B cell (primary cell): ENCODE results near the gene NPAS3. TPM values are rescaled to one million over a fixed set of nuclear protein-coding genes. Genes with fewer than 3 reads are reported as not detected.

Experiments used
- ATAC-seq: fragments of 200-7000 bp; cut with Tn5 transposase; one replicate; pipeline ENCODE4 v1.10.0; 2021; ENCODE audit warnings: low read depth, mild to moderate bottlenecking, moderate number of reproducible peaks, moderate library complexity
- CTCF ChIA-PET: fragments of 350-600 bp; sonication (Branson Sonifier 250); formaldehyde crosslinking; loops from one replicate; lab custom pipeline; 2021; ENCODE audit warnings: antibody characterized with exemption, inconsistent platforms; lab: Charles Lee
- POLR2A ChIA-PET: fragments of 350-600 bp; sonication (Branson Sonifier 250); formaldehyde crosslinking; loops from one replicate; lab custom pipeline; 2021; ENCODE audit warnings: antibody characterized with exemption; lab: Charles Lee
- DNase-seq: peaks from one replicate; pipeline ENCODE4 v3.0.0; 2013
- H2AFZ ChIP-seq: 2 replicates; pipeline ENCODE4 v1.6.1; 2012; ENCODE audit warnings: mild to moderate bottlenecking, low read depth, low read length; ENCODE audit not compliant: insufficient read depth, poor library complexity, severe bottlenecking
- H3K27ac ChIP-seq, 2 donors: 1 replicate in 1 of 2; 2 replicates in 1 of 2; pipeline ENCODE4 v1.5.1; 2012 to 2013; ENCODE audit warnings: low read length in 2 of 2, mild to moderate bottlenecking in 2 of 2, moderate library complexity in 1 of 2
- H3K27me3 ChIP-seq, 4 experiments: fragments of 200-600 bp in 1 of 4; sonication (generic) in 1 of 4; replicated peaks in 1 of 4; 1 replicate in 2 of 4; 2 replicates in 2 of 4; pipeline versions ENCODE4 v1.6.1 to v1.7.0; 2013 to 2016; ENCODE audit warnings: low read length in 3 of 4, mild to moderate bottlenecking in 2 of 4, mixed read lengths in 1 of 4, moderate library complexity in 1 of 4; ENCODE audit not compliant: insufficient read depth in 4 of 4, control insufficient read depth in 3 of 4; ENCODE audit errors: control extremely low read depth in 1 of 4
- H3K36me3 ChIP-seq, 2 experiments: replicated peaks in 1 of 2; 1 replicate in 1 of 2; 2 replicates in 1 of 2; pipeline versions ENCODE4 v1.6.1 to v1.7.1; 2013; ENCODE audit warnings: low read length in 1 of 2; ENCODE audit not compliant: insufficient read depth in 2 of 2, control insufficient read depth in 1 of 2; ENCODE audit errors: control extremely low read depth in 1 of 2, extremely low read depth in 1 of 2
- H3K4me1 ChIP-seq, 2 donors: fragments of 200-600 bp in 1 of 2; sonication (generic) in 1 of 2; 1 replicate in 1 of 2; 2 replicates in 1 of 2; pipeline versions ENCODE4 v1.5.1 to v1.6.1; 2013 to 2017; ENCODE audit warnings: low read length in 2 of 2; ENCODE audit not compliant: control insufficient read depth in 2 of 2, insufficient read depth in 2 of 2
- H3K4me2 ChIP-seq: replicated peaks from 2 replicates; pipeline ENCODE3; 2012; ENCODE audit warnings: mild to moderate bottlenecking, low read depth, low read length; ENCODE audit not compliant: poor library complexity, severe bottlenecking
- H3K4me3 ChIP-seq, 5 experiments: fragments of 200-600 bp in 1 of 5; sonication (generic) in 1 of 5; 1 replicate in 3 of 5; 2 replicates in 2 of 5; pipeline versions ENCODE4 v1.5.1 to v1.7.0; 2011 to 2016; ENCODE audit warnings: low read length in 4 of 5, mild to moderate bottlenecking in 4 of 5, low read depth in 2 of 5, control low read depth in 1 of 5, moderate library complexity in 1 of 5; ENCODE audit not compliant: insufficient read depth in 1 of 5; ENCODE audit errors: control extremely low read depth in 1 of 5, extremely low read depth in 1 of 5
- H3K79me2 ChIP-seq: fragments of 200-600 bp; sonication (generic); one replicate; pipeline ENCODE4 v1.6.0; 2016; ENCODE audit warnings: low read length; ENCODE audit not compliant: control insufficient read depth, insufficient read depth
- H3K9ac ChIP-seq: fragments of 200-600 bp; sonication (generic); 2 replicates; pipeline ENCODE4 v1.6.1; 2017; ENCODE audit warnings: mild to moderate bottlenecking, low read length, moderate library complexity
- H3K9me3 ChIP-seq, 3 donors: one replicate each; pipeline versions ENCODE4 v1.6.1 to v1.7.1; 2013; ENCODE audit warnings: low read length in 2 of 3; ENCODE audit not compliant: control insufficient read depth in 2 of 3, insufficient read depth in 1 of 3; ENCODE audit errors: control extremely low read depth in 1 of 3
- H4K20me1 ChIP-seq: 2 replicates; pipeline ENCODE4 v1.6.0; 2012; ENCODE audit warnings: mild to moderate bottlenecking, low read length; ENCODE audit not compliant: insufficient read depth, control insufficient read depth, poor library complexity, severe bottlenecking
- H3K27ac Mint-ChIP-seq: one replicate; pipeline ENCODE4 v1.8.0; 2021; ENCODE audit warnings: mixed read lengths
- H3K27me3 Mint-ChIP-seq: one replicate; pipeline ENCODE4 v1.8.0; 2021; ENCODE audit warnings: mixed read lengths
- H3K4me1 Mint-ChIP-seq: one replicate; pipeline ENCODE4 v1.8.0; 2021; ENCODE audit warnings: mixed read lengths
- H3K4me3 Mint-ChIP-seq: one replicate; pipeline ENCODE4 v1.8.0; 2021; ENCODE audit warnings: mixed read lengths
- H3K9me3 Mint-ChIP-seq: one replicate; pipeline ENCODE4 v1.8.0; 2022; ENCODE audit warnings: mixed read lengths; ENCODE audit not compliant: insufficient read depth
- EZH2 ChIP-seq: IDR thresholded peaks from 2 replicates; pipeline ENCODE4 v1.6.1; 2012; ENCODE audit warnings: borderline replicate concordance, low read depth, mild to moderate bottlenecking, moderate library complexity, low read length; ENCODE audit not compliant: insufficient read depth, poor library complexity, severe bottlenecking
- WGBS: methylation state at CpG from one replicate; pipeline ENCODE4 v1.1.5; 2013; ENCODE audit warnings: missing lambda C conversion rate; ENCODE audit not compliant: insufficient coverage; 5-methylcytosine and 5-hydroxymethylcytosine counted together
- intact Hi-C: fragments of 100-400 bp; cut with micrococcal nuclease; formaldehyde crosslinking; loops from one replicate; pipeline ENCODE4 v1.10.0; 2022
- polyA plus RNA-seq: library from polyadenylated mRNA; depleted of rRNA; stranded (reverse); fragments of >200 nt; gene quantifications from 2 replicates; pipeline ENCODE4 v1.2.3, GENCODE V29; 2012
- total RNA-seq, 2 donors: library from RNA; stranded (reverse); fragments of 120-200 nt in 1 of 2; gene quantifications; 1 replicate in 1 of 2; 2 replicates in 1 of 2; pipeline versions ENCODE4 v1.2.3 to v1.2.4, GENCODE V29; 2013 to 2022
- TF ChIP-seq, protein P1 (sequence below): fragments of 200-600 bp; IDR thresholded peaks from one replicate; pipeline ENCODE4 v1.8.0; 2022; ENCODE audit warnings: antibody characterized with exemption, mild to moderate bottlenecking

The NPAS3 gene
- total and polyA plus RNA-seq, 2 donors (not counting 1 experiment from before 2014, with no cell fraction given): not detected

DNA sequence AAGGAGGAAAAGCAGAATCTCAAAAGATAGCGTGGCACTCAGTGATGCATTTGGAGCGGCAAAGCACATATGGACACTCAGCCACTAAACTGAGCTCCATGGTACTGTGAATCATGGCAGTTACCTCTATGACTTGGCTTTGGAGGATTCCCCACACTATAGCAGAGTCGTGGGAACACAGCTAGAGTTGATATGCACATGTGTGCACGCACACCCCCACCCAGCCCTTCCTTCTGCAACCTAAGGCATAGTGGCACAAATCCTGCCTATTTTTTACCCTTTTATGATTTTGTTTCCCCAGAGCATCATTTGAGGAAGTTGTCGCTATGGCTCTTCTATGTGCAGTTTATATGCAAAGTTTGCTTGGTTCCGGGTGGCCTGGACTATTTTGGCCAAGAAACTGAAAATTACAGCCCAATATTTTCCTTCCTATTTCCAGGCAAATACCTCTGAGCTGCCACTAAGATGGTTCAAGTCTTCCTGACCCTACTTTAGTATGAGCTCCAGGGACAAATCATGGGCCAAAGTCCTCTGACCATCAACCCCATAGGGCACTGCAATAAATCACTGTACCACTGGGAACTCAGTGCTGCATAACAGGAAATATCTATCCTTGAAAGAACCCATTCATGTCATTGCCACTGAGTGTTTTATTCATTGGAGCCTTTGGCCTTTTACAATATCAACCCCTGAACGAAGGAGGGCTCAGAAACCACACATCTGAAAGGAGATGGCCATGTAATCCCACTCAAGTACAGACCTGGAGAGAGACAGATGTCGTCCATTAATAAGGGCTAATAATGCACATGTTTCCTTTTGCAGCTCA, 834.7 kb downstream of the NPAS3 start:
- H3K4me3 ChIP-seq: no peak overlapping the region
- no peaks in the 10 kb centered on the region for H4K20me1 ChIP-seq
- H3K4me2 ChIP-seq: no peak overlapping the region
- H3K36me3 ChIP-seq: no peaks in the 10 kb centered on the region
- no peak for TF ChIP-seq EZH2
- TF ChIP-seq, protein P1, sequence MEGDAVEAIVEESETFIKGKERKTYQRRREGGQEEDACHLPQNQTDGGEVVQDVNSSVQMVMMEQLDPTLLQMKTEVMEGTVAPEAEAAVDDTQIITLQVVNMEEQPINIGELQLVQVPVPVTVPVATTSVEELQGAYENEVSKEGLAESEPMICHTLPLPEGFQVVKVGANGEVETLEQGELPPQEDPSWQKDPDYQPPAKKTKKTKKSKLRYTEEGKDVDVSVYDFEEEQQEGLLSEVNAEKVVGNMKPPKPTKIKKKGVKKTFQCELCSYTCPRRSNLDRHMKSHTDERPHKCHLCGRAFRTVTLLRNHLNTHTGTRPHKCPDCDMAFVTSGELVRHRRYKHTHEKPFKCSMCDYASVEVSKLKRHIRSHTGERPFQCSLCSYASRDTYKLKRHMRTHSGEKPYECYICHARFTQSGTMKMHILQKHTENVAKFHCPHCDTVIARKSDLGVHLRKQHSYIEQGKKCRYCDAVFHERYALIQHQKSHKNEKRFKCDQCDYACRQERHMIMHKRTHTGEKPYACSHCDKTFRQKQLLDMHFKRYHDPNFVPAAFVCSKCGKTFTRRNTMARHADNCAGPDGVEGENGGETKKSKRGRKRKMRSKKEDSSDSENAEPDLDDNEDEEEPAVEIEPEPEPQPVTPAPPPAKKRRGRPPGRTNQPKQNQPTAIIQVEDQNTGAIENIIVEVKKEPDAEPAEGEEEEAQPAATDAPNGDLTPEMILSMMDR: no peak
- intact Hi-C loops: no loop called here
- ATAC-seq (no peak), DNase-seq (no peak)
- CTCF ChIA-PET: interaction anchor here (1.1 to 1.2 kb wide), 2 partner anchors 17 to 19 kb away, joined by 3 to 4 read pairs; no protein-coding TSS in a partner anchor
- WGBS: 65% methylated on average over 4 of the region's 8 CpGs
- Mint-ChIP-seq H3K27me3 (no peaks in the 10 kb centered on the region), H3K4me1 (no peaks in the 10 kb centered on the region), H3K9me3 (no peaks in the 10 kb centered on the region), H3K4me3 (no peak overlapping the region), H3K27ac (no peak overlapping the region)
- POLR2A ChIA-PET: no interaction called here
- no peaks in the 10 kb centered on the region for H3K9me3 ChIP-seq
- no peaks in the 10 kb centered on the region for H3K4me1 ChIP-seq
- no peak overlapping the region for H2AFZ ChIP-seq
- no peak overlapping the region for H3K27ac ChIP-seq
- H3K27me3 ChIP-seq: no peaks in the 10 kb centered on the region
- no peak overlapping the region for H3K9ac ChIP-seq
- H3K79me2 ChIP-seq: no peaks in the 10 kb centered on the region

DNA sequence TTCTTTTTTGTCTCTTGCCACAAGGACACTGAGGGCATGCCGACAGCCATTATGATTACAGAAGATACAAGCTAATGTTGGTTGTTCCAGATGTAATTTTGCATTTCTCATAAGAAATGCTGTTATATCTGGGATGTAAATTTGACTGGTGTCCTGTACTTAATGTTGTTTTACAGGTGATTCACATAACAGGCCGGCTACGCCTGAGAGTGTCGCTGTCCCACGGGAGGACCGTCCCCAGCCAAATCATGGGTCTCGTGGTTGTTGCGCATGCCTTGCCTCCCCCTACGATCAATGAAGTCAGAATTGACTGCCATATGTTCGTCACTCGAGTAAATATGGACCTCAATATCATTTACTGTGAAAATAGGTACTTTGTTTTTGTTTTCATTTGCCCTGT, 835.5 kb downstream of the NPAS3 start:
- Histone ChIP-seq H3K4me1 (no peaks in the 10 kb centered on the region), H4K20me1 (no peaks in the 10 kb centered on the region), H3K79me2 (no peaks in the 10 kb centered on the region), H3K27ac (no peak overlapping the region), H3K27me3 (no peaks in the 10 kb centered on the region), H3K4me2 (no peak overlapping the region), H3K9me3 (no peaks in the 10 kb centered on the region), H3K9ac (no peak overlapping the region), H3K4me3 (no peak overlapping the region), H2AFZ (no peak overlapping the region), H3K36me3 (no peaks in the 10 kb centered on the region)
- 92% methylated on average over 8 of the region's 11 CpGs for WGBS
- ChIA-PET POLR2A (no interaction called here), CTCF (interaction anchor here (1.2 kb wide), 1 partner anchor 19 kb away, joined by 4 read pairs; no protein-coding TSS in a partner anchor)
- DNase-seq: no peak
- H3K4me3 Mint-ChIP-seq: no peak overlapping the region
- TF ChIP-seq EZH2: no peak
- TF ChIP-seq, protein P1: no peak
- H3K9me3 Mint-ChIP-seq: no peaks in the 10 kb centered on the region
- no peak overlapping the region for H3K27ac Mint-ChIP-seq
- intact Hi-C loops: no loop called here
- ATAC-seq: no peak
- H3K4me1 Mint-ChIP-seq: no peaks in the 10 kb centered on the region
- no peaks in the 10 kb centered on the region for H3K27me3 Mint-ChIP-seq
